ENCODE measurements around the gene C5orf22.

DNA sequence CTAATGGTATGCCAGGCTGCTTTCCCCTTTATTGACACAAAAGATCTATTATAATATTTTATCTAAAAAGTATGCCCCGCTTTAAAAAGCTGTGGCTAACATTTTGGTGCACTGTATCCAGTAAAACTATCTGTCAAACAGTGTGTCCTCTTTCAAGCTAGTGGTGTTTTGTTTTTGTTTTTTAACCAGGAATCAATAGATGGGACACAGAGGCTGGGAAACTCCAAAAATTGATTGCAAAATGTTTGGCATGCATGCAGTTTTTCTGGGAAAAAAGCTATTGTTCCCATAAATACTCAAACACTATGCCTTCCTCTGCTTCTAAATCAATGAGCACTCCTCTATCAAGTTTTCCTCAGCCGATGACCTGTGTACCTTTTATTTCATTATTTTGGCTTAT, 72.5 kb downstream of the C5orf22 start:
- TF ChIP-seq EZH2 (IDR thresholded peaks at IDR 0.05; ENCODE audit: borderline replicate concordance, insufficient read depth, low read depth, low read length, poor library complexity, severe bottlenecking) (no peak), CTCF (IDR thresholded peaks at IDR 0.05) (no peak)
